ENCODE data around the gene ATAD2B.

The ATAD2B gene

DNA sequence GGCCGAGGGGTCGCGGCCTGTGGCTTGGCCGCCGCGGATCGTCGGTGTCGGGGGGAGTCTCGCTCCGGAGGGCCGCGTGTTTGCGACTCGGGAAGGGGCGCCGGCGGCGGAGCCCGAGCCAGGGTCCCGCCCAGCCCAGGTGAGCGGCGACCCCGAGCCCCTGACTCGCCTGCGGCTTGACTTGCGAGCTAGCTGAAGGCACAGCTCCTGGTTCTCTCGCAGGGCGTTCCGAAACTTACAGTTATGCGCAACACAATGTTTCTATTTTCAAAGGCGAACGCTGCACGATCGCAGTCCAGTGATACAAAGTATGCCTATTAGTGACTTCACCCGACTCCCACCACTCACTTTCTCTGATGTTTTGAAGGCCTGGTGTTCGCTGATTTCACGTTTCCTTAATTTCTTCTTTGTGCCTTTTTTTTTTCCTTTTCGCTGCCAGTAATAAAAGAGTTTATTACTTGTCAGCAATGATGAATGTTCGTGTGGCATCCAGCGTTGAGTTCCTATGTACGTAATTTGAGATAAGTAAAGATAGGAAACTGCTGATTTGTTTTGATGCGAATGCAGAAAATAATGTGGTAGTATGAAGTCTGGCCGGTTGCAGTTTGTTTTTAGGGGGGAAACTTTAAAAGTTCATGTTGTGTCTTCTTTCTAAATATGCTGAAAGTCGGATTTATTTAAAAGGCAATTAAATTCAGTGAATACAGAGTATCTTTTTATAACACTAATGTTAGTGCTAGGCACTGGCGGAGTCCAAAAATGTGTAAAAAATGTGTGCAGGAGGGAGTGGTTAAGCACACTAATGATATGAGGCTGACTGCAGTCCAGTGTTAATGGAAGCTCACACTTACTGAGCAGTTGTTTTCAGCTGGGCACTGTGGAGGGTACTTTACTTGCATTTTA lies 14.0 kb upstream of the ATAD2B start:
- peaks cover 7% of the 10 kb centered on the region for H3F3A ChIP-seq (ENCODE audit: insufficient read depth, low read length)
- H3K27ac ChIP-seq (ENCODE audit: low read length) = peak overlapping the region; percentile 64
- H3K4me3 ChIP-seq (ENCODE audit: low read length) = peak overlapping the region; percentile 74
- H3K4me1 ChIP-seq (ENCODE audit: low read length) = no peaks in the 10 kb centered on the region
- no peaks in the 10 kb centered on the region for H3K36me3 ChIP-seq (replicated peaks; ENCODE audit: insufficient read depth, low read length)
- H2AFZ ChIP-seq (ENCODE audit: low read length) = peak overlapping the region; percentile 5; the same call in 1 of the 2 replicates
- peak overlapping the region; percentile 60 for H3K9ac ChIP-seq (ENCODE audit: low read length)
- no peak for TF ChIP-seq EZH2phosphoT487 (IDR thresholded peaks at IDR 0.05; ENCODE audit: low read length)
- TF ChIP-seq, protein P1, sequence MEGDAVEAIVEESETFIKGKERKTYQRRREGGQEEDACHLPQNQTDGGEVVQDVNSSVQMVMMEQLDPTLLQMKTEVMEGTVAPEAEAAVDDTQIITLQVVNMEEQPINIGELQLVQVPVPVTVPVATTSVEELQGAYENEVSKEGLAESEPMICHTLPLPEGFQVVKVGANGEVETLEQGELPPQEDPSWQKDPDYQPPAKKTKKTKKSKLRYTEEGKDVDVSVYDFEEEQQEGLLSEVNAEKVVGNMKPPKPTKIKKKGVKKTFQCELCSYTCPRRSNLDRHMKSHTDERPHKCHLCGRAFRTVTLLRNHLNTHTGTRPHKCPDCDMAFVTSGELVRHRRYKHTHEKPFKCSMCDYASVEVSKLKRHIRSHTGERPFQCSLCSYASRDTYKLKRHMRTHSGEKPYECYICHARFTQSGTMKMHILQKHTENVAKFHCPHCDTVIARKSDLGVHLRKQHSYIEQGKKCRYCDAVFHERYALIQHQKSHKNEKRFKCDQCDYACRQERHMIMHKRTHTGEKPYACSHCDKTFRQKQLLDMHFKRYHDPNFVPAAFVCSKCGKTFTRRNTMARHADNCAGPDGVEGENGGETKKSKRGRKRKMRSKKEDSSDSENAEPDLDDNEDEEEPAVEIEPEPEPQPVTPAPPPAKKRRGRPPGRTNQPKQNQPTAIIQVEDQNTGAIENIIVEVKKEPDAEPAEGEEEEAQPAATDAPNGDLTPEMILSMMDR (IDR thresholded peaks at IDR 0.05; ENCODE audit: low read length) = no peak
- no peak for TF ChIP-seq EZH2 (optimal IDR thresholded peaks at IDR 0.05; ENCODE audit: low read depth, low read length)
- peak; percentile 89 for DNase-seq
- no peaks in the 10 kb centered on the region for H3K9me2 ChIP-seq (replicated peaks; ENCODE audit: insufficient read depth, low read length)
- peak overlapping the region; percentile 71 for H3K4me2 ChIP-seq (ENCODE audit: low read depth, low read length)
- H4K20me1 ChIP-seq (ENCODE audit: insufficient read depth, low read length) = no peaks in the 10 kb centered on the region; the same call in 1 of the 2 replicates
- H3K9me3 ChIP-seq (replicated peaks; ENCODE audit: insufficient read depth, low read length) = no peaks in the 10 kb centered on the region
- peaks cover 51% of the 10 kb centered on the region for H3K79me2 ChIP-seq (ENCODE audit: low read length)
- H3K27me3 ChIP-seq (replicated peaks; ENCODE audit: insufficient read depth, low read length) = peaks cover 10% of the 10 kb centered on the region

DNA sequence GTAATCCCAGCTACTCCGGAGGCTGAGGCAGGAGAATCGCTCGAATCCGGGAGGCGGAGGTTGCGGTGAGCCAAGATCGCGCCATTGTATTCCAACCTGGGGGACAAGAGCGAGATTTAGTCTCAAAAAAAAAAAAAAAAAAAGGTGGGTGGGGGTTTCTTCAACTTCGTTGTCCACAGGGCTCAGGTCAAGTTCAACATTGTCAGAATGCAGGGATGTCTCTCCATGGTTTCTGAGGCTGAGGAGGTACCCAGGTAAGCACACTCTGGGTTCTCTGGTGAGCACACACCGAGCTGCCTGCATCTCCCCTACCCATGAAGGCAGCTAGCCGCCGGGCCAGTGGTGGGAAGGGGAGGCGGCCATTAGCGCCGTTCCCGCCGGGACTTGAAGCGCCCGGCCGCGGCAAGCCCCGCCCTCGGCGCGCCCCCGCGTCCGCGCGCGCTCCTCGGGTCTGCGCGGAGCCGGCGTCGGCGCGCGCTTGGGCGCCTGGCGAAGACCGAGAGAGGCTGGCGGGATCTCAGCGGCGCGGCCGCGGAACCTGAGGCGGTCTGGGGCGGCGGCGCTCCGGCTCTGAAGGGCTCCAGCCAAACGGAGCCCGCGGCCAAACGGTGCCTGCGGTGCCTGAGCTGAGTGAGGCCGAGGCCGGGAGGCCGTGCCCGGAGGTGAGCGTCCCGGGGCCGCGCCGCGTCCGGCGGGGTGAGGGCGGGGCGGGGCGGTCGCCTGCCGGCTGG lies 13.2 kb upstream of the ATAD2B start, which contains the start of gene UBXN2A:
UBXN2A (plus strand) TSS at position 477 of the 731 bp plus-strand sequence. CDS start 17,852 bp downstream, outside the sequence.
- no peaks in the 10 kb centered on the region for H3K36me3 ChIP-seq (replicated peaks; ENCODE audit: insufficient read depth, low read length)
- peak within 1 kb of the TSS; percentile 64 for H3K27ac ChIP-seq (ENCODE audit: low read length)
- H3K4me2 ChIP-seq (ENCODE audit: low read depth, low read length) = peak within 1 kb of the TSS; percentile 91
- peaks cover 10% of the 10 kb centered on the region for H3K27me3 ChIP-seq (replicated peaks; ENCODE audit: insufficient read depth, low read length)
- DNase-seq = peak; percentile 84
- TF ChIP-seq, protein P1 (IDR thresholded peaks at IDR 0.05; ENCODE audit: low read length) = no peak
- no peak for TF ChIP-seq EZH2 (optimal IDR thresholded peaks at IDR 0.05; ENCODE audit: low read depth, low read length)
- H3K9me2 ChIP-seq (replicated peaks; ENCODE audit: insufficient read depth, low read length) = no peaks in the 10 kb centered on the region
- peaks cover 43% of the 10 kb centered on the region for H3K79me2 ChIP-seq (ENCODE audit: low read length)
- H3K4me3 ChIP-seq (ENCODE audit: low read length) = peak within 1 kb of the TSS; percentile 74
- no peaks in the 10 kb centered on the region for H3K9me3 ChIP-seq (replicated peaks; ENCODE audit: insufficient read depth, low read length)
- H3K9ac ChIP-seq (ENCODE audit: low read length) = peak within 1 kb of the TSS; percentile 60
- H4K20me1 ChIP-seq (ENCODE audit: insufficient read depth, low read length) = no peaks in the 10 kb centered on the region; the same call in 1 of the 2 replicates
- H2AFZ ChIP-seq (ENCODE audit: low read length) = peak within 1 kb of the TSS; percentile 85
- peaks cover 7% of the 10 kb centered on the region for H3F3A ChIP-seq (ENCODE audit: insufficient read depth, low read length)
- no peaks in the 10 kb centered on the region for H3K4me1 ChIP-seq (ENCODE audit: low read length)

DNA sequence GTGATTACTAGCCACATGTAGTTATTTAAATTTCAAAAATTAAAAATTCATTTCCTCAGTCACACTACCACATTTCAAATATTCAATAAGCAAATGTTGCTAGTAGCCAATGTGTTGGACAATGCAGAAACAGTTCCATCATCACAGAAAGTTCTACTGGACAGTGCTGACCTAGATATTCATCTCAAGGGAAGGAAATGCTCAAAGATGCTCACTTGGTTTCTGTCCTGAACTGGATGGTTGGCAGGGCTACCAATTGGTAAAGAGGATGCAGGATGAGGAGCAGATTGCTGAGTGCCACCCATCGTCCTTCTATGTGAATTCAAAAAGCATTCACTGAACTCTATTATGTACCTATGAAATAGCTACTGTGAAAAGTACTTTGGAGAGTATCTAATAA lies 7.3 kb upstream of the ATAD2B start:
- H3F3A ChIP-seq (ENCODE audit: insufficient read depth, low read length) = no peaks in the 10 kb centered on the region
- no peak overlapping the region for H3K4me3 ChIP-seq (ENCODE audit: low read length)
- H3K79me2 ChIP-seq (ENCODE audit: low read length) = no peaks in the 10 kb centered on the region
- no peak for DNase-seq
- no peaks in the 10 kb centered on the region for H3K9me2 ChIP-seq (replicated peaks; ENCODE audit: insufficient read depth, low read length)
- H3K9ac ChIP-seq (ENCODE audit: low read length) = no peak overlapping the region
- no peak overlapping the region for H3K4me2 ChIP-seq (ENCODE audit: low read depth, low read length)
- TF ChIP-seq EZH2phosphoT487 (IDR thresholded peaks at IDR 0.05; ENCODE audit: low read length) (no peak), EZH2 (optimal IDR thresholded peaks at IDR 0.05; ENCODE audit: low read depth, low read length) (no peak)
- TF ChIP-seq, protein P1 (IDR thresholded peaks at IDR 0.05; ENCODE audit: low read length) = no peak
- H2AFZ ChIP-seq (ENCODE audit: low read length) = no peak overlapping the region
- H3K4me1 ChIP-seq (ENCODE audit: low read length) = no peaks in the 10 kb centered on the region
- H4K20me1 ChIP-seq (ENCODE audit: insufficient read depth, low read length) = no peaks in the 10 kb centered on the region
- H3K36me3 ChIP-seq (replicated peaks; ENCODE audit: insufficient read depth, low read length) = no peaks in the 10 kb centered on the region
- no peaks in the 10 kb centered on the region for H3K9me3 ChIP-seq (replicated peaks; ENCODE audit: insufficient read depth, low read length)
- peaks cover 8% of the 10 kb centered on the region for H3K27me3 ChIP-seq (replicated peaks; ENCODE audit: insufficient read depth, low read length)
- H3K27ac ChIP-seq (ENCODE audit: low read length) = no peak overlapping the region
